Measurements from ENCODE around the gene GLA.

GRCh38 chrX:101429934-101430333 is 22.2 kb upstream of the GLA start:
- no peak for TF ChIP-seq EP300 (IDR thresholded peaks at IDR 0.05)
- no peak for TF ChIP-seq POLR2AphosphoS5 (IDR thresholded peaks at IDR 0.05)
- TF ChIP-seq CTCF (IDR thresholded peaks at IDR 0.05) = no peak
- TF ChIP-seq POLR2A (IDR thresholded peaks at IDR 0.05) = no peak

Data from stomach (tissue), 4 donors.